HG02973 (cell line): ENCODE measurements around the gene TET1.
A peak's percentile ranks its signal among the peaks of the same experiment; 100 is the strongest.
"Not testable (repeated sequence)": the region's sequence is repeated elsewhere in the genome, so short reads cannot be mapped to it uniquely, and the experiment has no call there.

Experiments
- ATAC-seq: cut with Tn5 transposase; IDR thresholded peaks from one replicate; pipeline ENCODE4 v1.9.1; 2021; ENCODE audit warnings: moderate library complexity; ENCODE audit not compliant: unreplicated experiment

Gene TET1

DNA sequence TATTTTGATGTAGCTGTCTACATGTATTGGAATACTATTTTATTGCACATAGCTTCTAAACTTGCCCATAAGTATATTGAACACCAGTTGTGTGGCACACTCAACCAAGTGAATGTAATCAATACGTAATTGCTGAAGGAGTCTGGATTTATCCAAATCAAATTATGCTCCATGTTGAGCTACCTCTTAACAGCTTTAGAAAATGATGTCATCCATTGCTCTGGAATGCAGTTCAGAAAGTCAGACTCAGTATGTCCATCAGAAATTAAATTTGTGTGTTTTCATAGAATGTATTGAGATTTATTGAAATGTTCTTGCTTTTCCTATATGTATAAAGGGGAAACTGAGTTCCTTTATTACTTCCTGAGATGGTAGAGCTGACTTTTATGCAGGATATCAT lies 135.9 kb downstream of the TET1 start:
- ATAC-seq = no peak

GRCh38 chr10:68697106-68697505 lies 137.0 kb downstream of the TET1 start:
- no peak for ATAC-seq

DNA sequence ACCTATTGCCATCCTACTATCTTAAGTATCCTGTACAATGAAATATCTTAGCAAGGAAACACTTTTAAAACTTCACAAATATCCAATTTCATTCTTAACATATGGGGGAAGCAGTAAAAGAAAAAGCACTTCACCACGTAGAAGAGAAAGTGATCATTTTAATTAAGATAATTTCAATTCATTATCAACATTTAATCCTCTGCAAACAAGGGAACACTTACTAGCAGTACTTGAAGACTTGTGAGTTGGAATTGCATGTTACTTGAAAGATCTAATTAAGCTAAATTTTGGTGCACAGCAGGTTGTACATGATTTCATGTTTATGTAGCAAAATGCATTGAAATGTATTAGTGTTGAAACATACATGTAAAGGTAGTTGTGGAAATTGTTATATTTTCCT lies 140.1 kb downstream of the TET1 start:
- no peak for ATAC-seq

GRCh38 chr10:68705548-68705947 lies 145.4 kb downstream of the TET1 start:
- no peak for ATAC-seq

DNA sequence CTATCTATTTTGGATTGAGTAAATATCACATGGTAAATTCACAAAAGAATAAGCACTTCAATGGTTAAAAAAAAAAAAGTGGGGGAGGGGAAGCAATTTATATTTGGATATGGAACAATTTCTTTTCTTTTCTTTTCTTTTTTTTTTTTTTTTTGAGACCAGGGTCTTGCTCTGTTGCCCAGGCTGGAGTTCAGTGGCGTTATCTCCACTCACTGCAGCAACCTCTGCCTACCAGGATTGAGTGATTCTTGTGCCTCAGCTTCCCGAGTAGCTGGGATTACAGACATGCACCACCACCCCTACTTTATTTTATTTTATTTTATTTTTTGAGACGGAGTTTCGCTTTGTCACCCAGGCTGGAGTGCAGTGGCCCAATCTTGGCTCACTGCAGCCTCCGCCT lies 148.8 kb downstream of the TET1 start:
- ATAC-seq = not testable (repeated sequence)

GRCh38 chr10:68713065-68713464 lies 152.9 kb downstream of the TET1 start:
- ATAC-seq = not testable (repeated sequence)

DNA sequence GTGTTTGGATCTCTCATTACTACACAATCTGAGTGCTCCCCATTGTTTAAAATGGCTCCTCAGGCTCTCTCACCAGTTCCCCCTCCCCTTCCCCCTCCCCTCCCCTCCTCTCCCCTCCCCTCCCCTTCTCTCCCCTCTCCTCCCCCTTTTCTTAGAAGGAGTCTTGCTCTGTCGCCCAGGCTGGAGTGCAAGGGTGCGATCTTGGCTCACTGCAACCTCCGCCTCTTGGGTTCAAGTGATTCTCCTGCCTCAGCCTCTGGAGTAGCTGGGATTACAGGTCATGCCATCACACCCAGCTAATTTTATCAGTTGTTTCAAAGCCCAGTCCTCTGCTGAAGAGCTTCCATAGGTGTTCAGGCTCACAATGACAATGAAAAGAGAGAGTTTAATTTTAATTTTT lies 157.3 kb downstream of the TET1 start:
- ATAC-seq = no peak

DNA sequence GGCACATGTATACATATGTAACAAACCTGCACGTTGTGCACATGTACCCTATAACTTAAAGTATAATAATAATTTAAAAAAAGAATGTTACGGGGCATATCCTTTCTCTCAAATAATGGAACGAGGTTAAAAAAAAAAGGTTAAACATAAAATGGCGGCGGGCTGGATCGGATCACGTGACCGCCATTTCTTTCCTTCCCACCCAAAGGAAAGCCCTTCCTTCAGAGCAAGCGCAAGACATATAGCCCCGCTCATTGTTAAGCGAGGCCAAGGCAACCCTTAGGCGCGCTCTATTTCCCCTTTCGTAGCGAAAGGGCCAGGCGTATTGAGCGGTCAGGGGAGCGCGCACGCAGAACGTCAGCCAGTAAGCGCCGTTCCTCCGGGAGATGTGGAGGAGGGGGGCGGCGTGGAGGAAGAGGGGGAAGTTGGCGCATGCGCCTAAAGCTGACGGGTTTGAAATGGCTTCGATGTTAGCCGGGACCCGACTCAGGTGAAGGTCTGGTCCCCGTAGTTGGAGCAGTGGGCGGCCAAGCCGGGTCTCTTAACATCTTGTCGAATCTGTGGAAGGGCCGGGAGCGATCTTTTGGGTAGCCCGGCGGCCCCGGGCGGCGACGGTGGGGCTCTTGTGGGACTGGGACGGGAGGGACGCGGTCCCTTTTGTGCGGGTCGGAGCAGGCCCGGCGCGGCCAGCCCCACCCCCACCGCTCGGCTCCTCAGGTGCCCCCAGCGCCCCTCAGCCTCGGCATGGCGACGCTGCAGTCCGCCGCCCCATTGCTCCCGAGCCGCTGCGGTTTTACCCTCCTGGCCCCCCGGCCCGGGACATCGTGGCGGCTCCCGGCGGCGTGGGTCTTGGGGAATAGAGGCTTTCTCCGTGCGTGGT lies 160.9 kb downstream of the TET1 start, which contains the start of gene CCAR1:
Gene CCAR1, plus strand, starts transcription at position 447 of the 880 bp plus-strand sequence. CDS start 1,266 bp downstream, outside the sequence.
- peak; percentile 98 for ATAC-seq

DNA sequence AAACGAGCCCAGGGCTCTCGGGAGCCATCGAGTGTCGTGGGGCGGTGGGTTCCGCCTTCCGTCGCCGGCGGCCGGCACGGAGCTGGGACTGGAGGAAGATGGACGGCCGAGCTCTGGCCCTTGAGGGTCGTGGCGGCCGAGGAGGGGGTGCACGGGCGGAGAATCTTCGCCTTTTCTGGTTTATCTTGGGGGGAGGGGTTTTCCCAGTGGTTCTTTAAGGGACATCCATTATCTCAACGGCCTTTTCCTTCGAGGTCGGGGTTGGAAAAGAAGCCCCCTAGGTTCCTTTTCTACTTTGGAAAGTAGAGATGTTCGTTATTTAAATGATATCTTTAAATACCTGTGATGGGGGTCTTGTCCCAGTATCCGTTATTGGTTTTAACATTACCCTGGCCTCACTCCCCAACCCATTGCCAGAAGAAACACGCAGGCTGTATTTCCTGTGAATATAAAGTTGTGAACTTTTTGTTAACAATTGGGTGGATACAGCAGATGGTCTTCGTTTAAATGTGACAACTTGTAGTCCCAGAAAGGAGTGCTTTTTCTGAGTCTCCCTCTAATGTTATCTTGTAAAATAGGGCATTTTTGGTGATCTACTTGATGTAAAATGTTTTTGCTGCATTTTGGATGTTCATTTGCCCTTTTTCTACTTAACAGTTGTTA lies 161.7 kb downstream of the TET1 start:
- ATAC-seq = no peak

DNA sequence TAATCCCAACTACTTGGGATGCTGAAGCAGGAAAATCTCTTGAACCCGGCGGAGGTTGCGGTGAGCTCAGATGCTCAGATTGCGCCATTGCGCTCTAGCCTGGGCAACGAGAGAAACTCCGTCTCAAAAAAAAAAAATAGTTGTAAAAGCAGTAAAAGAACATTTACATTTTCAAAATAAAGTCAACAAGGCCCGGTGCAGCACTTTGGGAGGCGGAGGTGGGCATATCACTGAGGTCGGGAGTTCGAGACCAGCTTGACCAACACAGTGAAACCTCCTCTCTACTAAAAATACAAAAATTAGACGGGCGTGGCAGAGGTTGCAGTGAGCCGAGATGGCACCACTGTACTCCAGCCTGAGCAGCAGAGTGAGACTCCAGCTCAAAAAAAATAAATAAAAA lies 164.9 kb downstream of the TET1 start:
- no peak for ATAC-seq

GRCh38 chr10:68727146-68727545 lies 167.0 kb downstream of the TET1 start:
- no peak for ATAC-seq

GRCh38 chr10:68732651-68733050 lies 172.5 kb downstream of the TET1 start:
- ATAC-seq = no peak

DNA sequence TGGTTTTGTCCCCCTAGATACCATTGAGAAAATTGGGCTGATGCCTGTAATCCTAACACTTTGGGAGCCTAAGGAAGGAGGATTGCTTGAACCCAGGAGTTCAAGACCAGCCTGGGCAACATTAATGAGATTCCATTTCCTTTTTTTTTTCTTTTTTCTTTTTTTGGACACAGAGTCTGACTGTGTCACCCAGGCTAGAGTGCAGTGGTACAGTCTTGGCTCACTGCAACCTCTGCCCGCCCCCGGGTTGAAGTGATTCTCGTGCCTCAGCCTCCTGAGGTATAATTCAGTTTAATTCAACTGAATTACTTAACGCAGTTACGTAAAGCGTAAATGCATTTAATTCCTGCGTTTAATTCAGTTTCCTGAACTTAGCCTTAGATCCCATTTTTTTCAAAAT lies 174.2 kb downstream of the TET1 start:
- no peak for ATAC-seq

DNA sequence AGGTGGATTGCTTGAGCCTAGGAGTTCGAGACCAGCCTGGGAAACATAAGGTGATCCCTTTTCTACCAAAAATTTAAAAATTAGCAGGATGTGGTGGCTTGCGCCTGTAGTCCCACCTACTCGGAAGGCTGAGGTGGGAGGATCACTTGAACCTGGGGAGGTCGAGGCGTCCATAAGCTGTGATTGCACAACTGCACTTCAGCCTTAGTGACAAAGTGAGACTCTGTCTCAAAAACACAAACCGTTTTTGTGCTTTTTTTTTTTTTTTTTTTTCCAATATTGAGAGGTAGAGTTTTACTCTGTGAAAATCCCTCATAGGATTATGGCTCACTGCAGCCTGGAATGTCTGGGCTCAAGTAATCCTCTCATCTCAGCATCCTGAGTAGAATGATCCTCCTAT lies 175.0 kb downstream of the TET1 start:
- no peak for ATAC-seq

GRCh38 chr10:68735739-68736138 lies 175.6 kb downstream of the TET1 start:
- not testable (repeated sequence) for ATAC-seq

DNA sequence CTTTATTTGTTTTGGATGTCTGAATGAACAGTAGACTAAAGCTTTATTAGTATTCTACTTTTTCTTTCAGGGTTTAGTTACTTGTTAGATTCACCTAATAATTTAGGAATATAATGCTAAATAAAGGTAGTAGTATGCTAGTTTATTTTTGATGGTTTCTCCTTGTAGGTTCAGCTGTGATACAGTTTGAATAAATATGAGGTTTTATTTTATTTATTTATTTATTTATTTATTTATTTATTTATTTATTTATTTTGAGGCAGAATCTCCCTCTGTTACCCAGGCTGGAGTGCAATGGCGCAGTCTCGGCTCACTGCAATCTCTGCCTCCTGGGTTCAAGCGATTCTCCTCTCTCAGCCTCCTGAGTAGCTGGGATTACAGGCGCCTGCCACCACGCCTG lies 180.5 kb downstream of the TET1 start:
- not testable (repeated sequence) for ATAC-seq

DNA sequence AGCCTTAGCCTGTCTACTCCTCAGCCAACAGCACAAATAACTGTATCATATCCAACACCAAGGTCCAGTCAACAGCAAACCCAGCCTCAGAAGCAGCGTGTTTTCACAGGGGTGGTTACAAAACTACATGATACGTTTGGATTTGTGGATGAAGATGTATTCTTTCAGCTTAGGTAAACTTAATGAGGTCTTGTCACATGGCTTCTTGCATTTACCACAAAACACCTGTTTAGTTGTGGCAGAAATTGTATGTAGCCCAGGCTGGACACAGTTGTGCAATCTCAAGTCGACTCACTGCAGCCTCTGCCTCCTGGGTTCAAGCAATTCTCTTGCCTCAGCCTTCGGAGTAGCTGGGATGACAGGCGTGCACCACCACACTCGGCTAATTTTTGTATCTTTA lies 182.3 kb downstream of the TET1 start:
- ATAC-seq = no peak
